ENCODE measurements around the gene DLL1. TPM values are rescaled to one million over a fixed set of nuclear protein-coding genes. Genes with fewer than 3 reads are reported as not detected.
A peak's percentile ranks its signal among the peaks of the same experiment; 100 is the strongest.

DLL1 gene
- total RNA-seq, 1 donor from 2014 or later = 14.6 TPM

GRCh38 chr6:170250981-170251775 is 39.7 kb downstream of the DLL1 start:
- H3K4me3 ChIP-seq = no peak overlapping the region

DNA sequence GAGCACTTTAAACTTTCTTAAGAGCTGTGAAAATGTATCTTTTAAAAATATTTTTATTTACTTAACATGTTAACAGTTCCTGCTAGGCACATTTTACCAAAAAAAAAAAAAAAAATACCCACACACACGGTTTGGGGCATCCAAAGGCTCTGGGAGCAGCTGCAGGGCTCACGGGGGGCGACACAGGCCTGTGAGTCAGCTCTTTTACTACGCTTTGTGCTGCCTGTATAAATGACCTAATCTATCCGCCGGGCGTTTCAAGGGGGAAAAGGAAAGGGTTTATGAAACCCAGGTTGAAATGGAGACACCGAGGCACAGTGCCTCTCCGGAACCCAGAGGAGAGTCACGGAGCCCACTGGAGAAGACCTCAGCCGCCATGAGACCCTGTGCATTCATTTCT is 40.4 kb downstream of the DLL1 start:
- intact Hi-C loops (cut with DNase I) = no loop called here
- no peak for DNase-seq

More at GRCh38 chr6:170250981-170251775, 39.7 kb downstream of the DLL1 start:
- H3K36me3 ChIP-seq = no peaks in the 10 kb centered on the region
- no peaks in the 10 kb centered on the region for H3K4me1 ChIP-seq
- H3K9me3 ChIP-seq = no peaks in the 10 kb centered on the region
- ATAC-seq (no peak), DNase-seq (no peak)
- intact Hi-C loops (cut with DNase I) = no loop called here
- H3K27ac ChIP-seq = no peak overlapping the region
- H3K27me3 ChIP-seq = peaks cover 39% of the 10 kb centered on the region
- TF ChIP-seq, protein P1, sequence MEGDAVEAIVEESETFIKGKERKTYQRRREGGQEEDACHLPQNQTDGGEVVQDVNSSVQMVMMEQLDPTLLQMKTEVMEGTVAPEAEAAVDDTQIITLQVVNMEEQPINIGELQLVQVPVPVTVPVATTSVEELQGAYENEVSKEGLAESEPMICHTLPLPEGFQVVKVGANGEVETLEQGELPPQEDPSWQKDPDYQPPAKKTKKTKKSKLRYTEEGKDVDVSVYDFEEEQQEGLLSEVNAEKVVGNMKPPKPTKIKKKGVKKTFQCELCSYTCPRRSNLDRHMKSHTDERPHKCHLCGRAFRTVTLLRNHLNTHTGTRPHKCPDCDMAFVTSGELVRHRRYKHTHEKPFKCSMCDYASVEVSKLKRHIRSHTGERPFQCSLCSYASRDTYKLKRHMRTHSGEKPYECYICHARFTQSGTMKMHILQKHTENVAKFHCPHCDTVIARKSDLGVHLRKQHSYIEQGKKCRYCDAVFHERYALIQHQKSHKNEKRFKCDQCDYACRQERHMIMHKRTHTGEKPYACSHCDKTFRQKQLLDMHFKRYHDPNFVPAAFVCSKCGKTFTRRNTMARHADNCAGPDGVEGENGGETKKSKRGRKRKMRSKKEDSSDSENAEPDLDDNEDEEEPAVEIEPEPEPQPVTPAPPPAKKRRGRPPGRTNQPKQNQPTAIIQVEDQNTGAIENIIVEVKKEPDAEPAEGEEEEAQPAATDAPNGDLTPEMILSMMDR (IDR thresholded peaks at IDR 0.05) = no peak

DNA sequence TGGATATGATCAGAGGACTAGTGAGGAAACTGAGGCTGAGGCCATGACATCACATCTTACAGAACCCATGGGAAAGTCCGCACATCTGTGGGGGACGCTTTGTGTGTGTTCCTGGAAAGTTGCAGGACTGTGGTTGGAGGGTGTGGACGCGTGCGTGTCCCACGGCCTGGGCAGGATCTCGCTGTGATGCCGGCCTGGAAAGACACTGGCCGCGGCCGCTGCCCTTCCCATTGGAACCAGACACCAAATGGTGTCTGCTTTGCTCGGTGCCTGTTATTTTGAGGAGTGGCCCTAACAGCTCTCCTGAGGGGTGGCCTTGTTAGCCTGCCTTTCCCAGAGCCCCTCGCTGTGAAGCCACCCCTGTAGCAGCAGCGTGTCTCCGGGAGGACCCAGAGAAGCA is 41.1 kb downstream of the DLL1 start:
- DNase-seq (no peak), ATAC-seq (no peak)
- Histone ChIP-seq H3K9me3 (no peaks in the 10 kb centered on the region), H3K4me3 (no peak overlapping the region), H3K27me3 (peaks cover 39% of the 10 kb centered on the region), H3K36me3 (no peaks in the 10 kb centered on the region), H3K27ac (no peak overlapping the region), H3K4me1 (no peaks in the 10 kb centered on the region)
- TF ChIP-seq, protein P1 (IDR thresholded peaks at IDR 0.05) = no peak
- intact Hi-C loops (cut with DNase I) = no loop called here

More for the DNA sequence above, 40.4 kb downstream of the DLL1 start:
- H3K27me3 ChIP-seq = peaks cover 39% of the 10 kb centered on the region
- H3K4me3 ChIP-seq = no peak overlapping the region
- no peaks in the 10 kb centered on the region for H3K9me3 ChIP-seq
- TF ChIP-seq, protein P1 (IDR thresholded peaks at IDR 0.05) = no peak
- no peaks in the 10 kb centered on the region for H3K36me3 ChIP-seq
- no peak for ATAC-seq
- no peaks in the 10 kb centered on the region for H3K4me1 ChIP-seq
- no peak overlapping the region for H3K27ac ChIP-seq

DNA sequence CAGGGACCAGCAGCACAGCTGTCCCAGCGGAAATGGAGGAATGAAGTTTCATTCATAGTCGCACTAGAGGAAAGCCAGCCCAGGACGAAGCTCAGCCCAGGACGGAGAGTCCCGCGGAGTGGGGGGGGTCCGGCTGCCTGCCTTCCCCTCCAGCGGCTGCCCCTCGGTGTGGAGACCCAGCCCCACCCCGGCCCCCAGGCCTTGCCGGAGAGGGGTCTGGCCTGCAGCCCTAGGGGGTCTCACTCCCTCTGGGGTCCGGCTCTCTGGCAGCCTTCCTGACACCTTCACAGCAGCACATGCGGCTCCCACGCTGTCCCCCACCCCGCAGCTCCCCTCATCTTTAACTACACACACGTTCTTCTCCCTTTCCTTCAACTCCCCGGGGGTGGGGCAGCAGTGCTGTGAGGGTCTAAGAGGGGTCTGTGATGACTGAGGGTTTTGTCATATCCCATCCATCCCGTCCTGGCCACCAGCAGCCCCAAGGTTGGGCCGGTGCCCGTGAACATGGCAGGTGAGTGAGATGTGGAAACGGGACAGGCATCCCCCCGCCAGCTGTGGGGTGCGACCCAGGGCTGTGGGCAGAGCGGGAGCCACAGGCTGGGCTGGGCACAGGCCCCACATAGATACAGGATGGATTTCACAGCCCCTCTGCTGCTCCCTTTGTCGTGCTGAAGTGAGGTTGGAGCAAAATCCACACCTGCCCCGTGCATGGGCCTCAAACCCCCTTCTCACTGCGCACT is 41.8 kb downstream of the DLL1 start:
- peak; percentile 3 for ATAC-seq
- H3K4me3 ChIP-seq = no peak overlapping the region
- H3K9me3 ChIP-seq = no peaks in the 10 kb centered on the region
- DNase-seq = no peak
- H3K4me1 ChIP-seq = no peaks in the 10 kb centered on the region
- H3K27ac ChIP-seq = no peak overlapping the region
- H3K27me3 ChIP-seq = peaks cover 41% of the 10 kb centered on the region
- H3K36me3 ChIP-seq = no peaks in the 10 kb centered on the region
- TF ChIP-seq, protein P1 (IDR thresholded peaks at IDR 0.05) = no peak
- intact Hi-C loops (cut with DNase I) = no loop called here

GRCh38 chr6:170248111-170248805 is 42.6 kb downstream of the DLL1 start:
- H3K36me3 ChIP-seq = no peaks in the 10 kb centered on the region
- TF ChIP-seq, protein P1 (IDR thresholded peaks at IDR 0.05) = no peak
- ATAC-seq = peak; percentile 11
- no peaks in the 10 kb centered on the region for H3K9me3 ChIP-seq
- H3K4me3 ChIP-seq = no peak overlapping the region
- no peak for DNase-seq
- H3K4me1 ChIP-seq = no peaks in the 10 kb centered on the region
- H3K27ac ChIP-seq = no peak overlapping the region
- intact Hi-C loops (cut with DNase I) = no loop called here
- peaks cover 44% of the 10 kb centered on the region for H3K27me3 ChIP-seq

Measured in upper lobe of right lung (tissue), 1 donor.